Germinal center (tissue), 1 donor: ENCODE data around the gene ALDH1A3.

Experiments used
- DNase-seq: peaks from one replicate; pipeline ENCODE4 v3.0.0; 2012; ENCODE audit warnings: mixed read lengths, low spot score

ALDH1A3 gene

GRCh38 chr15:100901702-100902435 lies 22.2 kb downstream of the ALDH1A3 start:
- no peak for DNase-seq

GRCh38 chr15:100902436-100903167 lies 23.0 kb downstream of the ALDH1A3 start:
- no peak for DNase-seq

DNA sequence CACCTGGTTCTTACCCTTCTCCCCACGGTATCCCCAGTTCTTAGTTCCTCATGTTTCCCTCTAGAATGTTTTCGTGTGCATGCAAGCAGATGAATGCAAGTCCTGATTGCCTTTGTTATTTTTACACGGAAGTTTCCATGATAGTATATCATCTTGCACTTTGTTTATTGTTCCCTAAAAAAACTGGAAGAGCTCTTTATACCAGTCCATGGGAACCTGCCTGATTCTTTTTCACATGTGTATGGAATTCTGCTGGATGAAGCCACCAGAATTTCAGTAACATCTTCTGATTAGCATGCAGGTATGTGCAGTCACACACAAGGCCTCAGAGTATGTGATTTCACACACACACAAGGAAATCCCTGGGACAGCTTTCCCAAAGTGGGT lies 23.5 kb downstream of the ALDH1A3 start:
- DNase-seq = no peak

GRCh38 chr15:100905850-100906249 lies 26.2 kb downstream of the ALDH1A3 start:
- DNase-seq = no peak

DNA sequence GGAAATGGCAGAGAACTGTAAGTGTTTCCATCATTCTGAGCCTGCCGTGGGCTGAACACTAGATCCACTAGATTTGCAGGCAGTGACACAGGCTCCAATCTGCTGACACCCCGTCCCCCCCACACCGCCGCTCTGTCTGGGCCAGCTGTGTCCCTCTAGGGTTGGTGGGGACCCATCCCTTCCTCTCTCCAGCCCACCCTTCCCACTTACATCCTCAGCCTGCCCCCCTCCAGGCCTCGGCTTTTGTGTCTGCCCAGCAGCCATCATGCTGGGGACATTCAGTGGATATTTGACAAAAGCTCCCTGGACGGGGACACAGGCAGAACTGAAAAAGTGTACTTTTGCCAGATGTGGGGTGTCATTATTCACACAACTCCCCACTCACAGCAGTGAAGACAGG lies 28.8 kb downstream of the ALDH1A3 start:
- no peak for DNase-seq

DNA sequence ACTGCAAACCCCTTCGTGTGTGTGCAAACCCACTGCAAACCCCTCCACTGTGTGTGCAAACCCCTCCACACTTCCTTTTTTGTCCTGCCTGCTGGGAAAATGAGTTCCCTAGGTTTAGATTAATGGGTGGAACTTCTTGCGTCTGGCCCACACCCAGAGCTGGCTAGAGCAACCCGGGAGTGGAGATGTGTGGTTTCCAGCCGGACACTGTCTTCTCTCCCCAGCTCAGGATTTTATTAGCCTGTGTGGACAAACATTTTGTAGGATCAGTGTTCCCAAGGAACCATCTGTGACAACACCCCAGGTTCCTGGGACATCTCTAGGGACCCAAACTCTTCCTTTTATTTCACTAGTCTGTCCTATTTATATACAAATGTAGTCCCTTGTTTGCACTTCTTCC lies 29.9 kb downstream of the ALDH1A3 start:
- no peak for DNase-seq

DNA sequence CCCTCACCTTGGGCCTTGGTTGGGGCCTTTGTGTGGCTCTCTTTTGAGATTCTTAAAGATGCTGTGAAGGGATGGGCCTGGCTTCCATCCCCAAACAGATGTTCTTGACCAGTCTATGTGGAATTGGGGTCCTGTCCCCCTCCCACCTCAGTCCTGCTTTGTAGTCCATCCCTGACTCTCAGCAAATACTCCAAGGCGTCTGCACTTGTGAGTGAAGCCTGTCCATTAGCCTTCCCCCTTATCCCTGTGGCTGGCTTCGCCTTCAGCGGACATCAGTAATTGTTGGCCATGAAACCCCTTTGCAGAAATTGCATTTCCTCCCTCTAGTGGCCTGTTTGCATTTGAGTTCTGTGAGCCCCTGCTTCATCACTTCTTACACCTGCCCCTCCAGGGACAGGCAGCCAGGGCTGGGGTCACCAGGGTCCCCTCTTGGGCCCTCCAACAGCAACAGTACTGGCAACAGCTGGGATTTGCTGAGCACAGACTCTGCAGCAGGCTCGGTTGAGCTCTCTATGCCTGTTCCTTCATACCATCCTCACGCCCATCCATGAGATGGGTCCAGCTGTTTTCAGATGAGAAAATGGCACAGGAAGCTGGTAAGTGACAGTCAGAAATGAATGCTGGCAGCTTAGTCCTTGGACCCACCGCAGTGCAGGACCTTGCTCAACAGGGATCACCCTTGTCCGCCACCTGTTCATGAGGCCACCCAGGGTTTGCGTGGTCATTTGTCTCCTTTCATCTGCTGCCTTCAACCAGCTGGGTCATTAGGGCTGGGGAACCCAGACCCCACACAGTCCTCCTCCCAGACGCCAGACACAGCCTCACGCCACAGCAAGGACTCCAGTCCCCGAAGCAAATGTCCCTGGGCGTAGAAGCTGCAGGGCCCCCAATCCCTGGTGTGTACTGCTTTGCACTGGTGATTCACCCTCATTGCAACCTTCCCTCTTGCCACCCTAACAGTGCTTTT lies 30.6 kb downstream of the ALDH1A3 start:
- no peak for DNase-seq

DNA sequence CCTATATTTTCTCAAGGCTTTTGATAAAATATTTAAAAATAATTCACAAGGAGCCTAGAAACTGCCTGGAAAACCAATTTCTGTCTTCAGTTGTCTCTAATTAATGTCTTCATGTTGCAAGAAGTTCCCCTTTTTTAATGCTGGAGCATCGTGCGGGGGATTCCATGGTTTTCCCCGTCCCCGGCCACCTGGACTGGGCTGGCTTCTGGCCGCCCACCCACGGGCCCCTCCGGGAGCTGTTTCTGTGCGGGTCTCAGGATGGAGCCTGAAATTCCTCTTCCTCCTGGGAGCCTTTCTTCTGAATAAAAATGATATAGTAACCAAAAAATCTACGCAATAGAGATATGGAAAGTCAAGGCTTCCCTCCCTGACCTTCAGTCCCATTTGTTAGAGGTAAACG lies 31.5 kb downstream of the ALDH1A3 start:
- no peak for DNase-seq

DNA sequence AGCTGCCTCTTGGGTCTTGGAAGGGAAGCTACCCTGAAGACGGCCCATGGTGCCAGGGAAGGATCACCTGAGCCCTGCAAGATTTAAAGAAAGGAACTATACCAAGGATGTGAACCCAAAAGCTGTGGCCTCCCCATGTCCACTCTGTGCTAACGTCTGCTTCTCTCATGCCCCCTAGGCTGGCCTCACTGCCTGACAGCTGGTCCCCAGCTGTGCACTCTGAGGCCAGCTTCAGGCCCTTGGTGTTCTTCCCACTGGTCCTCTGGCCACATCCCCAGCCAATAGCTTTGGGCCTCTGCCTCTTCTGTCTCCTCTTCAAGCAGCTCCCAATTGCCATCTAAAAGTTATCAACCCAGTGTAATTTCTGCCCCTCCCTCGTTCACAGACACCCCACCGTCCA lies 34.3 kb downstream of the ALDH1A3 start:
- DNase-seq = no peak

GRCh38 chr15:100914876-100915275 lies 35.2 kb downstream of the ALDH1A3 start:
- DNase-seq = no peak

GRCh38 chr15:100918034-100918689 lies 38.5 kb downstream of the ALDH1A3 start:
- peak; percentile 91 for DNase-seq

GRCh38 chr15:100918690-100919480 lies 39.3 kb downstream of the ALDH1A3 start, which contains the start of gene LRRK1:
Gene LRRK1, plus strand, starts transcription at chr15:100919357. Its CDS starts 5,276 bp downstream, at chr15:100924633.
- peak; percentile 79 for DNase-seq

- peak; percentile 57 for DNase-seq
Measured at GRCh38 chr15:100919481-100920405, 40.1 kb downstream of the ALDH1A3 start.

DNA sequence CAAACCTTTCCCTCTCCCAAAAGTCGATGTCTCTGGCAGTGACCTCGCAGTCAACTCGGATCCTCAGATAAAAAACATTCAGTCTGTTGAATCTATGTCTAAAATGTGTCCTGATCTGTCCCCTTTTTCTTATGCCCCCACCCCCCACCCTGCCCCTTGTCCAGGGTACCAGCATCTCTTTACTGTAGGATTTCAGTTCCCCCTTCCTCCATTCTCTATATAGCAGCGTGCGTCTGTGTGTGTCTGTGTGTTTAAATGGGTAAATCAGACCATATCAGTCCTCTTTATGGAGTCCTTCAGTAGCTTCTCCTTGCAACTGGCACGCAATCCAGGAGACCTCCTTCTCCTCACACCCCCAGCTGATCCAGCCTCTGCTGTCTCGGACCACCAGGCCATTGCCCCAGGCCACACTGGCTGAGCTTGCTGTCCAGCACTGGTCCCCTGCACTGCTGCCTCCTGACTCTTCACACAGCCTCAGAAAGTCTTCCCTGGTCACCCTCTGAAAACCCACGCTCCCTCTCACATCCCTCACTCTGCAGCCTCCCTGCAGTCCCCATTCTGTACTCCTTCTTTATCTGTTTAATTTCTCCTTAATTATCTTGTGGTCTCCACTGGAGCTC lies 41.0 kb downstream of the ALDH1A3 start:
- DNase-seq = peak; percentile 48

- DNase-seq = peak; percentile 64
Measured at GRCh38 chr15:100922192-100923040, 42.8 kb downstream of the ALDH1A3 start.

DNA sequence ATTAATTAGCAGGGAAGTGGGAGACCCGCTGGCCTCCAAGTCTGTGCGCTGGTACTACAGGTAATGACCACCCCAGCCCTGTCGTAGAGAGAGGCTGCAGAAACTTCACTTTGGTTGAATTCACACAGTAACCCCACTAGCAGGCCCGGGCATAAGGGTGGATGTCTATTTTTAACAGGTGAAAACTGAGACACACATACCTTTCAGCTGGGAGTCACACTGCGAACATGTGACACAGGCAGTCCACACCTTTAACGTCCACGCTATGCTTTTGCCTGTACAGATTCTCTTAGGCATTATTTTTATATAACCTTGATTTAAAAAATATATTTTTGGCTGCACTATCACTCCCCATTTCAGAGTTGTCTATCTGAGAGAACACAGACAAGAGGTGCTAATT lies 43.4 kb downstream of the ALDH1A3 start:
- DNase-seq = no peak

GRCh38 chr15:100923902-100924301 lies 44.3 kb downstream of the ALDH1A3 start:
- DNase-seq = no peak

- no peak for DNase-seq
Measured at GRCh38 chr15:100924436-100924835, 44.8 kb downstream of the ALDH1A3 start.
